Small intestine (tissue), 7 donors: ENCODE data around the gene AOPEP. TPM values are rescaled to one million over a fixed set of nuclear protein-coding genes. Genes with fewer than 3 reads are reported as not detected.

Source experiments
- DNase-seq, 2 donors: peaks; one replicate each; pipeline versions ENCODE4 v3.0.0 to v3.0.0-alpha.2; 2013
- FAIRE-seq: peaks from 2 replicates; lab custom pipeline; 2012; peaks lifted over from hg19 to GRCh38; lab: Jason Lieb, UNC
- H3K27ac ChIP-seq, 3 donors: one replicate each; pipeline ENCODE4 v1.5.1; 2013; ENCODE audit warnings: low read length in 2 of 3, mild to moderate bottlenecking in 2 of 3, control low read depth in 1 of 3, inconsistent platforms in 1 of 3, low read depth in 1 of 3, moderate library complexity in 1 of 3
- H3K27me3 ChIP-seq, 3 donors: one replicate each; pipeline ENCODE4 v1.6.1; 2013; ENCODE audit warnings: low read length in 3 of 3, inconsistent platforms in 1 of 3; ENCODE audit not compliant: control insufficient read depth in 3 of 3, insufficient read depth in 3 of 3
- H3K36me3 ChIP-seq, 3 donors: one replicate each; pipeline ENCODE4 v1.6.1; 2013; ENCODE audit warnings: low read length in 3 of 3, inconsistent platforms in 1 of 3, low read depth in 1 of 3, mild to moderate bottlenecking in 1 of 3, moderate library complexity in 1 of 3; ENCODE audit not compliant: control insufficient read depth in 3 of 3, insufficient read depth in 2 of 3
- H3K4me1 ChIP-seq, 3 donors: one replicate each; pipeline ENCODE4 v1.6.1; 2013; ENCODE audit warnings: low read length in 2 of 3, inconsistent platforms in 1 of 3, low read depth in 1 of 3, mild to moderate bottlenecking in 1 of 3, moderate library complexity in 1 of 3; ENCODE audit not compliant: control insufficient read depth in 3 of 3, insufficient read depth in 2 of 3
- H3K4me3 ChIP-seq, 3 donors: one replicate each; pipeline ENCODE4 v1.5.1; 2013; ENCODE audit warnings: low read length in 3 of 3, control low read depth in 1 of 3, inconsistent platforms in 1 of 3, low read depth in 1 of 3, mild to moderate bottlenecking in 1 of 3, moderate library complexity in 1 of 3
- H3K9me3 ChIP-seq, 2 donors: one replicate each; pipeline ENCODE4 v1.6.1; 2013; ENCODE audit warnings: low read depth in 1 of 2, low read length in 1 of 2; ENCODE audit not compliant: control insufficient read depth in 2 of 2, insufficient read depth in 1 of 2
- WGBS, 3 donors: extraction: QIAGEN DNeasy Blood & Tissue Kit; methylation state at CpG; one replicate each; pipeline ENCODE4 v1.1.7; 2013; 5-methylcytosine and 5-hydroxymethylcytosine counted together
- polyA plus RNA-seq, 4 donors: library from polyadenylated mRNA; stranded (reverse) in 3 of 4; unstranded in 1 of 4; fragments of 200-250 nt in 3 of 4; fragments of 120-200 nt in 1 of 4; gene quantifications; one replicate each; pipeline versions ENCODE4 v1.2.1 to v1.2.3, GENCODE V29; 2013
- donor health status: healthy with polysubstance abuse.
- donor health status: control.
- donor health status: control.
- donor health status: Bipolar disorder and iron deficiency.
- donor health status: healthy.

AOPEP gene
- polyA plus RNA-seq, 4 donors = 26.3 to 34.7 (median 28.4) TPM

DNA sequence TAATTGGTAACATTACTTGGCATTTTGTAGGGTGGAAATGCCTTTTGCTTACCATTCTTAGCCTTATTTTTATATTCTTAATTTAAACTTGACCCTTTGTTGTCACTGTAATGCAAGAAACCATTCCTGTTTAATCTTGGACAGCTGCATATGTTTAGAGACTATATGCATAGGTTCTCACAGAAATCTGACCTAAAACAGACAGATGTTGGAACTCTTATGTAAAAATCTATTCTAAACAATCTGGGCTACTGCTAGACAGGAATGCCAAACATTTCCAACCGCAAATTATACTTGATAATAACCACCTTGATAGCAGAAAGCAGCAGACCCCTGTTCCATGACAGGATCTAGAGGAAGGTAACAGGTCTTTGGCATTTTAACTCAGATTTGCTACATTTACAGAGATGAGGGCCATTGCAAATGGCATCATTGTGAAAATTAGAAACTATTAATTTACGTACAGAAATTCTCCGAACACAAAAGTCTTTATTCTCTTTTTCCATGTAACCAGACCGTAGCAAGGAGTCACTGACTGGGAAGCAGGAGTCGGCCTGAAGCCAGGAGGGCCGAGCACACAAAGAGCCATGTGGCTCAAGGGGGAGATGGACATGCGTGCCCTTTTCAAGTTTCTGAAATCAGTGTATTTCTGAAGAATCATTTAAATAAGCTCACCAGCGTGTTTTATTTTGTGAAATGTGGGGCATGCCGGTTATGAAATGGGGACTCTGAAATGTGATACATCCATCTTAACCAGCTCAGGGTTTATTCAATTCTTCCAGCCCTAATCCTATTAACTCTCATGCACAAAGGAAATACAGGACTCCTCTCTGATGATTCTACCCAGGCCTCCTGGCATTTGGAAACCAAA, 139.3 kb downstream of the AOPEP start:
- Histone ChIP-seq H3K27ac (peak overlapping the region in 2 of 3 donors; percentile 36 to 52), H3K4me1 (peaks cover 1 to 26% (median 3%) of the 10 kb centered on the region in 3 donors), H3K27me3 (no peaks in the 10 kb centered on the region), H3K4me3 (no peak overlapping the region), H3K9me3 (no peaks in the 10 kb centered on the region), H3K36me3 (no peaks in the 10 kb centered on the region)
- FAIRE-seq (no peak), DNase-seq (no peak)
- 72 to 94% (median 89%) methylated on average over 9 of the region's 9 CpGs for WGBS, 3 donors

DNA sequence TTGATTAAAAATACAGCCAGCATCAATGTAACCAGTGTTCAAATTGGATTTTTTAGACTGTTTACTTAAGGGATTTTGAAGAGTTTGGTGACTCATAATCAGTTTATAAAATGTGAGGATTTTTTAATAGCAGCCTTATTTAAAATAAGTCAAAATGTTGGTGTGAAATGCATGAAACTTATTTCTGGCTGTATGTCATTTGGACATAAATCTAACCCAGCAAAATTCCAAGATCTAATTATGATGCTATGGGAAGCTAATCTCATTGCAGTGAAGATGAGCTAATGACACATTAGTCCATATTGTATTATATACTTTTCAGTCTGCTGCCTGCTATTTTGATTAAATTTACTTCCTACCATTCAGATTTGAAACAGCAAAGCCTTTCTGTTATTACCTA, 140.3 kb downstream of the AOPEP start:
- H3K27ac ChIP-seq = peak overlapping the region in 1 of 3 donors; percentile 64
- H3K27me3 ChIP-seq = no peaks in the 10 kb centered on the region
- H3K36me3 ChIP-seq = no peaks in the 10 kb centered on the region
- DNase-seq (no peak), FAIRE-seq (no peak)
- peaks cover 2 to 26% (median 5%) of the 10 kb centered on the region in 3 donors for H3K4me1 ChIP-seq
- H3K9me3 ChIP-seq = no peaks in the 10 kb centered on the region
- no peak overlapping the region for H3K4me3 ChIP-seq

DNA sequence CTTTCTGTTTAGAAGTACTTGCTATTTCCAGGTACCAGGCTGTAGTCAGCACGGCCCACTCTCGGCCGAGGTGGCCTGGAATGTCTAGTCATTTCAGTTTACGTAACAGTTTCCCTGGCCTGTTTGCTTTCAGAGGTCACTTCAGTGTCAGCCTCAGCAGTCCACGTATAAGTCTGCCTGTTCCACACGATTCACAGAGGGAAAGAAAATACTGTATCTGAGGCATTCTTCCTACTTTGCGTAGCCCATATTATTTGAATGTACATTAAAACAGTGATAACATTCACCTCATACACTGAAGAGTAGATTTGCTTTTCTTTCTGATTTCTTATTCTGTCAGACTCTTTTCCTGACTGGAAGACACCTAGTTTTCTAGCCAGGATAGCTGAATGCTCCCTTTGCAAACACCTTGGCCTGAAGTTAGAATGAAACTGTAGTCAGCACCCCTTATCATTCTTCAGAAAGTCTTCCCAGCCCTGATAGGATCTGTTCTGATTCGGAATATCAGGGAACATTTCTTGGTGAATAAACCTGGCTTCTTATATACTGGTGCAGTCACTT, 140.9 kb downstream of the AOPEP start:
- H3K4me3 ChIP-seq = no peak overlapping the region
- no peaks in the 10 kb centered on the region for H3K27me3 ChIP-seq
- FAIRE-seq = no peak
- H3K36me3 ChIP-seq = no peaks in the 10 kb centered on the region
- no peaks in the 10 kb centered on the region for H3K9me3 ChIP-seq
- WGBS, 3 donors = 47 to 68% (median 67%) methylated on average over 8 of the region's 8 CpGs
- DNase-seq = peak in 1 of 2 donors; percentile 76
- peak overlapping the region in 2 of 3 donors; percentile 64 to 91 for H3K27ac ChIP-seq
- H3K4me1 ChIP-seq = peaks cover 2 to 23% (median 5%) of the 10 kb centered on the region in 3 donors

DNA sequence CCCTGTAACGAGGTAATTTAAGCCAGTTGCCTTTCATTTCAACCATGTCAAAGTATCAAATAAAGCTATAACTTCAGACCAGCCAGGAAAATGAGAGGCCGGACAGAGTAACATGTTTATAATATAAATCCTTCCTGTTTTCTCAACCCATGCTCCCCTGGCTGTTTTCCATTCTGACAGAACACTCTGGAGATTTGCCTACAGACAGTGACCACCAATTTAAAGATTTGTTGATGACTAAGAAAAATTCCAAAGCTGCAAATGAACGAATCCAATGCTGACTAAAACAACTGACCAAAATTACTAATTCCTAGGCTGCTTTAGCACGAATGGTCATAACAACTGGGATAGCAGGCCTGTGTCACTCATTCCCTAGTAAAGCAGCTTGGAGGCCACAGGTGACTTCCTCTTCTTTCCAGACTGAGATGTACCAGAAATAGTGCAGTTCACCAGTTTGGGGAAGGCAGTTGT, 141.4 kb downstream of the AOPEP start:
- Histone ChIP-seq H3K27ac (peak overlapping the region in 2 of 3 donors; percentile 64 to 91), H3K9me3 (no peaks in the 10 kb centered on the region), H3K27me3 (no peaks in the 10 kb centered on the region), H3K4me3 (no peak overlapping the region), H3K4me1 (peaks cover 2 to 22% (median 5%) of the 10 kb centered on the region in 3 donors), H3K36me3 (no peaks in the 10 kb centered on the region)
- FAIRE-seq (no peak), DNase-seq (no peak)
- WGBS, 3 donors = 56 to 82% (median 65%) methylated on average over 4 of the region's 4 CpGs

DNA sequence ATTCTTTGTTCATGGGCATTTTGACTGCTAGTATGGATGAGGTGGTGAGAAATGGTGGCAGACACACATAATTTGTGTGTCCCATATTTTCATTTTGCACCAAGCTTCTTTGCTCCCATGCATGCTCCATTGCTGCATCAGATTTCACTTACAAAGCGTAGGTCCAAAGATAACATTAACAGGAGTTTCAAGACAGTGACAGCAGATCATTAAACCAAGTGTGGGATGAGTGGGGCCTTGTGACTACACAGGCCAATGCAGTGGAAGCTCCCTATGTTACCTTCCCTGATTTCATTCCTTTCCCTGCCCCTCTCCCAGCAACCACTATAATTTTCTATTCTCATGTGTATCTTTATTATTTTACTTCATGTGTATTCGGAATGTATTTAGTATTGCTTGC, 142.0 kb downstream of the AOPEP start:
- H3K36me3 ChIP-seq = no peaks in the 10 kb centered on the region
- H3K27me3 ChIP-seq = no peaks in the 10 kb centered on the region
- H3K9me3 ChIP-seq = no peaks in the 10 kb centered on the region
- no peak for DNase-seq
- peaks cover 2 to 28% (median 5%) of the 10 kb centered on the region in 3 donors for H3K4me1 ChIP-seq
- H3K4me3 ChIP-seq = no peak overlapping the region
- H3K27ac ChIP-seq = peak overlapping the region in 2 of 3 donors; percentile 64 to 91
- FAIRE-seq = no peak
- 95 to 98% (median 97%) methylated on average over 2 of the region's 2 CpGs for WGBS, 3 donors

DNA sequence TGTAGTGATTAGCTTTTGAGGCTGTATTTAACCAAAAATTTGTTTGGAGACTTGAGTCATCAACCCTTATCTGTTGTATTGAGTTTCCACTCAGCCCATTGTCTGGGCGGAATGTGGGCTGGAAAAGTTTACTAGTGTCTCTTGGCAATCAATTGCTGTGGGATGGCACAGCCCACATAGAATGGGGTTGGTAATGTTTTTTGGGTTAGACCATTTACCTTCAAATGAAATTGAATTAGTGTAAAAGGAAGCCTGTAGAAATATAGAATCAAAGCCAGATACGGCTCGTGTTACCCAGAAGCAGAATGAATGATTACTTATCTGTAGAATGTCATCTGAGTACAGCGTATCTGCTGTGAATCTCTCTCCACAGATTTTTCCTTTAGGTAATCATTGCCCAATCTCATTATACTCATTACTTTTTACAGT, 142.9 kb downstream of the AOPEP start:
- Histone ChIP-seq H3K4me1 (peaks cover 2 to 24% (median 5%) of the 10 kb centered on the region in 3 donors), H3K27ac (no peak overlapping the region), H3K27me3 (no peaks in the 10 kb centered on the region), H3K36me3 (no peaks in the 10 kb centered on the region), H3K4me3 (no peak overlapping the region), H3K9me3 (no peaks in the 10 kb centered on the region)
- 53 to 78% (median 74%) methylated on average over 4 of the region's 4 CpGs for WGBS, 3 donors
- no peak for DNase-seq
- no peak for FAIRE-seq

DNA sequence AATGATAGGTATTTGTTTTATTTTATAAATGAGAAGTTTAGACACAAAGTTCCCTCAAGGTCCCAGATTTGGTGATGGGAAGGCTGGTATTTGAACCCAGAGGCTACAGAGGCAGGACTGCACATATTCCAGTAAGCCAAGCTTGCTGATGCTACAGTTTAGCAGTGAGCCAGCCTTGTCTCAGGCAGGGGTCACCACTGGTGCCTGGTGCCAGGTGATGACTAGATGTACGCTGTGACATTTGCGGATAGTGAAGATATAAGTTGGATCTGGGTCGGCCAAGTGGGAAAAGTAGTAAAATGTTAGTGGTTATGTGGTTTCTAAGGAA, 143.9 kb downstream of the AOPEP start:
- no peak overlapping the region for H3K27ac ChIP-seq
- no peak for FAIRE-seq
- 94 to 97% (median 94%) methylated on average over 3 of the region's 3 CpGs for WGBS, 3 donors

DNA sequence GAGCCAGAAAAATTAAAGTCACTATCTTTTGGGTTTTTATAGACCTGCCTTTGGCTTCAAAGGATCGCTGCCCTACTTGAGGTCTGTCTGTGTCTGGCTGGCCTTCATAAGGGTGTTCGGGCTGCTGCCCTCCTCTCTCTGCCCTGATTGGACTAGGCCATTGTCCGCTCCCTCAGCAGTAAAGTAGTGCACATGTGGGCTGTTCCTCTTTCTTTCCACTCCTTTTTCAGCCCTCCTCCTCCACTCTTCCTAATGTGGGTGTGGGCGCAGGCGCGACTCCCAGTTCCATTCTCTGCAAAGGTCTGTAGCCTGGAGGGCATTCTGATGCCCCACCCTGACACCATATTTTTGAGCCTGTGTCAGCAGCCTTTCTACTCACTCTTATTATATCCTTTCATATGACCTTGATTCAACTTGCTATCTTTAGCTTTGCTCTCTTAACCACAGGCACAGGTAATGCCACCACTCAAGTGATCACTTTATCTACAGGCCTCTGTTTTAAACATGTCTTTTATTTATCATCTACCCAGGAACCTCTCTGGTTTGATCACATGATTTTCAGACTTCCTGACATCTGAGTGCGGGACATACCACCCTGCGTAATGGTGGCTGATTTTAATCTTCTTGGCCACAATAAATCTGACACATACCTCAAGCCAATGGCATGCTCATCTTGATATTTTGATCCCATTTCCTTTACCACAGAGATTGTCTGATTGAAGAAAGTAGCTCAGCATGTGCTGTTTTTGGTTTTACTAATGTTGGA, 144.5 kb downstream of the AOPEP start:
- no peak for FAIRE-seq
- H3K36me3 ChIP-seq = no peaks in the 10 kb centered on the region
- peak in 1 of 2 donors; percentile 17 for DNase-seq
- no peak overlapping the region for H3K27ac ChIP-seq
- WGBS, 3 donors = 92 to 95% (median 94%) methylated on average over 8 of the region's 8 CpGs
- H3K27me3 ChIP-seq = no peaks in the 10 kb centered on the region
- peaks cover 3 to 35% (median 5%) of the 10 kb centered on the region in 3 donors for H3K4me1 ChIP-seq
- H3K4me3 ChIP-seq = no peak overlapping the region
- H3K9me3 ChIP-seq = no peaks in the 10 kb centered on the region

More for the DNA sequence above, 143.9 kb downstream of the AOPEP start:
- no peaks in the 10 kb centered on the region for H3K36me3 ChIP-seq
- H3K4me1 ChIP-seq = peaks cover 2 to 30% (median 5%) of the 10 kb centered on the region in 3 donors
- H3K27me3 ChIP-seq = no peaks in the 10 kb centered on the region
- H3K4me3 ChIP-seq = no peak overlapping the region
- H3K9me3 ChIP-seq = no peaks in the 10 kb centered on the region
- DNase-seq = no peak
